CD4-positive, alpha-beta T cell treated with Interleukin-6 at 100 ng/mL for 8 hours (primary cell): Measurements from ENCODE around the gene NKX6-1.

Experiments used
- DNase-seq: peaks from one replicate; pipeline ENCODE4 v3.0.0-alpha.2; 2020; ENCODE audit warnings: mixed read lengths, low spot score

NKX6-1 gene

GRCh38 chr4:84477738-84478137, 21.4 kb downstream of the NKX6-1 start:
- no peak for DNase-seq

DNA sequence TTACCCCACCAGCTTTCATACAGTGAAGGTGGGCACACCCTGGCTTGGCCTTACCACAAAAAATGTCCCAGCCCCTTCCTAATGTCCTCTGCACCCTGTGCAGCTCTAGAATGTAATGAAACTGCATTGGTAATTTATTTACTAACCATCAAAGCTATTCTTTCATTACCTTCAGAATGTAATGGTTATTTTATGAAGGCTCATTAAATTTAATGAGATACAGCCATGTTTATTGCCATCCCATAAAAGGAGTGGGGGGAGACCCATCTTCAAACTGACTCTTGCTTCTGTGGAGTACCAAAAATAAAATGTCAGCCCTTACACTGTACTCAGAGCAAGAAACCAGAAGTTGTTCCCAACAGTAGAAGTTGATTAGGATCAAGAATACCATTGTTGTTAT, 25.0 kb downstream of the NKX6-1 start:
- no peak for DNase-seq

GRCh38 chr4:84472154-84472553, 26.9 kb downstream of the NKX6-1 start:
- DNase-seq: no peak

- no peak for DNase-seq
Observed at GRCh38 chr4:84470204-84470785, 28.8 kb downstream of the NKX6-1 start.

- DNase-seq: no peak
Observed at GRCh38 chr4:84467601-84468000, 31.5 kb downstream of the NKX6-1 start.

DNA sequence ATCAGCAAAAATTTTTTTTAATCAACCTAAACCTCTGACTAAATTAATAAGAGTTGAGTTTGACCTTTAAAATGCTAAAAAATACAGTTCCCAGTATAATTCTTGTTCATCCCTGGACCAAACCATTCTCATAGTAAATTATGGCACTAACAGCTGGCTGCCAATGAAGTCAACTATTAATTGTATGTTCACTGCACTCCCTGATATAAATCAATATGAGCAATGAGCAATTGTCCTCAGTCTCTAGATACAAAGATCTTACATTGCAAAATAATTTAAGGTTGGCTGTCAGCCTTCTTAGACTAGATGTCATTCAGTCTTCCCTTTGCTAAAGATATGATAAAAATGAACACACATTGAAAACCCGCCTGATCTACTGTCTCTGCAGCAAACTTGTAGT, 39.3 kb downstream of the NKX6-1 start:
- DNase-seq: no peak

DNA sequence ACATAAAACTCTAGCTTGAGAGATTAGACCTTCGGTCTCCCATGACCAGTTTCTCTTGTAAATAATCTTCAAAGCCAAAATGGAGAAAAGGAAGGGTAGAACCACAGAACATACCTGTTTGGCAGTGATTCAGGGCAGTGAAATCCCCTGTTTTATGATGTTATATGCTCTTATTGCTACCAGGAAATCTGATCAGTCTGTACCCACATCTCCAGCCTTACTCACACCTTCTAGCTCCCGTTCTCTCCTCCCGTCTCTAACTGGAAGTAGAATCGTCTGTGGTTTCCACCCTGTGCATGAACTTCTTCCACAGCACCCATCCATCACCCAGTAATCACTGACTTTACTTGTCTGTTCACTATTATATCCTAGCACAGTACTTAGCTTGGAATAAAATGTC, 42.9 kb downstream of the NKX6-1 start:
- no peak for DNase-seq

DNA sequence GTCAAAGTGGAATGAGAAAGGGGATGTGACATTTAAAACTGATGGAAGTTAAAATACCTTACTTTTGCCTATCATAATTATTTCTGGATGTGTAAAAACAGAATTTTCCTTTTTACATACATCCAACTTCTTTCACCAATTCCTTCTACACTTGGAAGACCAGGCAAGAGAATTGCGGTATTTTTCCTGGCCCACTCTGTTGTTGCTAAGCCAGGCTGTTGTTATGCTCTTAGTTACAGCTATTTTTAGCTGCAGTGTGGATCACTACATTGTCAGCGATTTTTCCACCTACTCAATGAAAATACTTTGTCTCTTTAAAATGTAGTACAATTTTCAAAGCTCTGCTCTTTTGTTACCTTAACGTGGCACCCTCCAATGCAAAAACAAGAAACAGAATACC, 43.4 kb downstream of the NKX6-1 start:
- DNase-seq: no peak

- DNase-seq: no peak
Observed at GRCh38 chr4:84451546-84451945, 47.5 kb downstream of the NKX6-1 start.

DNA sequence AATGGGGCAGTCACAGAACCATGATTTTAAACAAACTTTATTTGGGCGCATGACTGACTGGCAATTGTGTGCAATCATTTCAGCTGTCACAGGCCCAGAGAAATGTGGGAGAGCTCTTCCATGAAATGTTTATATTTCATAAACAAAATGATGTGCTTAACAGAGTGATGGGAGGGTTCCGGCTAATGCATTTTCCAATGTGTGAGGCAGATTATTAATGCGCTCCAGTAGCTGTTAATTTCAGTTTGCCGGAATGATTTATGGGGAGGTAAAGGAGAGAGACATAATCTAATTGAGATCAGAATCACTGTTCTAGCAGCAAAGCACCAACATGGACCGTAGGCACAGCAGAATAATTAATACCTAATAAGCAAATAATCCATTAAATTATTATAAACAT, 55.6 kb downstream of the NKX6-1 start:
- no peak for DNase-seq

DNA sequence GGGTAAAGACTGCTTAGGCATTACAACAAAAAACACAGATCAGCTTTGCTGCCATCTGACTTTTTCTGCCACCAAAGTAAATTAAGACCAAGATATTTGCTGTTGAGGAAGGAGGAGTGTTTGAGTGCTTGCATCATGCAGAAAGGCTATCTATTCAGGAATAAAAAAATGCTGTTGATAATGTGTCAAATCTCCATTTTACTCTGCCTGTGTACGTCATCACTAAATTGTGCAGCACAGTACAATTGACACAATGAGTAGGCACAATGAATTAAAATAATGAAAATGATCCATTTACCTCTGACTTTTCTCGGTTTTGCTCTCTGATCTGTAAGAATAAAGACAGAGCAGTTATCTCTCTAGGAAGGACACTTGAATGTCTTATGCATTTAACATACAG, 56.3 kb downstream of the NKX6-1 start:
- DNase-seq: no peak
